LNCAP (cell line): Measurements from ENCODE around the gene GALNT2.

Source experiments
- CTCF ChIP-seq: fragments of 450-650 bp; IDR thresholded peaks from 2 replicates; pipeline ENCODE4 v1.5.1; 2017; ENCODE audit warnings: mild to moderate bottlenecking

Gene GALNT2

DNA sequence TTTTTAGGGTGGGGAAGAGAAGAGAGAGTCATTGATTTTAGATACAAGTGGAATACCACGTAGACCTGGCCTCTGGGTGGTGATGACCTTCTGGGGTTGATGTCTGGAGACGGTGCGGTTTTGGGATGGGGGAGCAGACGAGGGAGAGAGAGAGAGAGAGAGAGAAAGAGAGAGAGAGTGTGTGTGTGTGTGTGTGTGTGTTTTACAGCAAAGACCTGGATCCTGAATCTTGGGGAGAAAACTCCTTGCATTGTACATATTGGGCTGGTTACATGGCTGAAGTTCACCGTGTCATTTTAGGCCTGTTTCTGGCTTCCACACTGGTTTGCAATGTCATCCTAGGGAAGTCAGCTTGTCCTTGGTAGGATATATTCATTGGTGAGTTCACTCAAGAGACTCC is 89.0 kb downstream of the GALNT2 start:
- no peak for TF ChIP-seq CTCF

DNA sequence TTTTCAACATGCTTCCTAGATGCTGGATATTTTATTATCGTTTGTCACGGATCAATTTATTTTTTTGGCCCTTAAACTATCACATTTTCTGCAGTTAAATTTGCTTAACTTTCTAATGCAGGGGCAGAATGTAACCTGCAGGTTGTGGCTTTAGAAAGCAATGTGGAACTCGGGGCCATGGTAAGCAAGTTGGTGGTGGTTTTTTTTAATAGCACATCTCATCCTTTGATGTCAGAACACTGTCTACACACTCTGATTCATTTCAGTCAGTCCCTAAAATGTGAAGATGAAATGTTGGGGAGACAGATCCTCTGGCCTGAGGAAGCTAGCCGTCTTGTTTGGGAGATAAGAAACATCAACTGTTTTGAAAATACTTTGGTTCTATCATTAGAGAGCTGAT is 89.5 kb downstream of the GALNT2 start:
- no peak for TF ChIP-seq CTCF

GRCh38 chr1:230157420-230158390 is 90.7 kb downstream of the GALNT2 start:
- TF ChIP-seq CTCF: no peak

DNA sequence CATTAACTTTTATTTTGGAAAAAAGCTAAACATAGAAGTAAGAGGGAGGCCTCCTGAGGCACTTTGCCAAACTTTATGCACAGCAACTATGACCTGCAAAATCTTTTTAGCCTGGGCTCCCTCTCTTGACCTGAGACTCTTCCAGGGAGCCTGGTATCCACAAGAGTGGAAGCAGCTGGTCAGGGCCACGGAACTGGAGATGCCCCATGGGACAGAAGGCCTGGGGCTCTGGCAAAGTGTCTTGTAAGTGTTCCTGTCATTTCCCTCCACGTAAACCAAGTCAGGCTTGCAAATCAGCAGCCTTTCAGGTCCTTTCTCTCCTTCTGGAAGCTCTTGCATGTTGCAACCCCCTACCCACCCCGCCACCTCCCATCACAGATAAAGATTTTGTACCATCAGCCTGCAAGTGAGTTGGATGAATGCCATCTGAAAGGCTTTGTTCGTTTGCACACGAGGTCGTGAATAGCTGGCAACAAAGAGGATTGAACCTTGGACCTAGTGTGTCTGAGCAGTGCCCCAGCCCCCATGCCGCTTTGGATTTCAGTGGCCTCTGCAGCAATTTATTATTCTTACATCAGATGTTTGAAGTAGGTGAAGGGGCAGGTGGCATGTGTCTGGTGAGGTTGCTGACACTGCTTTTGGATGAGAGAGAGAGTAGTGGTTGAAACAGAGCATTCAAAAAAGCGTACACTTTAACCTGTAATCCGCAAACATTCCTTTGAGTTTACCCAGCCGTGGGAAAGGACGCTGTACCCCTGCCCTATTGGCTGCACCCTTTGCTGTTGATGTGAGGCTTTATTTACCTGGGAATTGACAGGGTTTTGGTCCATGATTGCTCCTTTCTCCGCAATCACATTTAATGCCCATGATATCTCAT is 91.6 kb downstream of the GALNT2 start:
- no peak for TF ChIP-seq CTCF

- TF ChIP-seq CTCF: no peak
Measured at GRCh38 chr1:230159580-230159979, 92.5 kb downstream of the GALNT2 start.

GRCh38 chr1:230160957-230161771 is 94.1 kb downstream of the GALNT2 start:
- TF ChIP-seq CTCF: no peak

GRCh38 chr1:230163205-230163604 is 96.2 kb downstream of the GALNT2 start:
- no peak for TF ChIP-seq CTCF
